Esophagus muscularis mucosa (tissue), 4 donors: ENCODE results near the gene ANKRD34A. TPM values are rescaled to one million over a fixed set of nuclear protein-coding genes. Genes with fewer than 3 reads are reported as not detected.
A peak's percentile ranks its signal among the peaks of the same experiment; 100 is the strongest.

Experiments used
- DNase-seq: peaks from one replicate; pipeline ENCODE4 v3.0.0-alpha.2; 2017; ENCODE audit errors: extremely low spot score
- H3K27ac ChIP-seq, 4 donors: fragments of 200-600 bp; sonication (generic); replicated peaks in 1 of 4; 1 replicate in 3 of 4; 2 replicates in 1 of 4; pipeline ENCODE4 v1.5.1; 2016 to 2019; ENCODE audit warnings: mild to moderate bottlenecking in 1 of 4
- H3K27me3 ChIP-seq, 4 donors: fragments of 200-600 bp; sonication (generic); one replicate each; pipeline versions ENCODE4 v1.5.1 to v1.6.0; 2016 to 2019
- H3K36me3 ChIP-seq, 4 donors: fragments of 200-600 bp; sonication (generic); one replicate each; pipeline ENCODE4 v1.5.1; 2016 to 2019
- H3K4me1 ChIP-seq, 4 donors: fragments of 200-600 bp; sonication (generic); one replicate each; pipeline ENCODE4 v1.5.1; 2016 to 2019
- H3K4me3 ChIP-seq, 4 donors: fragments of 200-600 bp; sonication (generic); 1 replicate in 2 of 4; 2 replicates in 2 of 4; pipeline ENCODE4 v1.5.1; 2016 to 2019; ENCODE audit warnings: mild to moderate bottlenecking in 4 of 4, moderate library complexity in 1 of 4
- H3K9me3 ChIP-seq, 4 donors: fragments of 200-600 bp; sonication (generic); 1 replicate in 3 of 4; 2 replicates in 1 of 4; pipeline ENCODE4 v1.5.1; 2016 to 2019
- EP300 ChIP-seq: sonication (generic); formaldehyde crosslinking; IDR thresholded peaks from one replicate; pipeline ENCODE4 v1.6.1; 2017; ENCODE audit warnings: antibody characterized with exemption
- POLR2A ChIP-seq: fragments of 450-650 bp; IDR thresholded peaks from one replicate; pipeline ENCODE4 v1.6.1; 2017; ENCODE audit warnings: antibody characterized with exemption, moderate library complexity, mild to moderate bottlenecking, low read depth
- POLR2AphosphoS5 ChIP-seq, 2 donors: sonication (generic); formaldehyde crosslinking; IDR thresholded peaks; one replicate each; pipeline ENCODE4 v1.6.1; 2017; ENCODE audit warnings: antibody characterized with exemption in 2 of 2
- WGBS: methylation state at CpG from one replicate; pipeline ENCODE4 v1.1.5; 2018; 5-methylcytosine and 5-hydroxymethylcytosine counted together
- intact Hi-C: fragments of 100-400 bp; cut with DNase I; formaldehyde crosslinking; loops from one replicate; pipeline ENCODE4 v1.15.1; 2023
- total RNA-seq, 4 donors: library from RNA; depleted of rRNA; stranded (reverse); fragments of >200 nt; gene quantifications; one replicate each; pipeline versions ENCODE4 v1.1.0 to v1.2.1, GENCODE V29; 2016
- TF ChIP-seq, protein P1 (sequence below), 3 experiments: fragments of 200-600 bp in 2 of 3; fragments of 450-650 bp in 1 of 3; sonication (generic) in 2 of 3; IDR thresholded peaks; one replicate each; pipeline ENCODE4 v1.5.1; 2017 to 2019; ENCODE audit warnings: antibody characterized with exemption in 3 of 3, mild to moderate bottlenecking in 2 of 3, moderate library complexity in 1 of 3

Gene ANKRD34A
- total RNA-seq, 4 donors from 2014 or later, result 0.66 to 1.7 (median 1.3) TPM

DNA sequence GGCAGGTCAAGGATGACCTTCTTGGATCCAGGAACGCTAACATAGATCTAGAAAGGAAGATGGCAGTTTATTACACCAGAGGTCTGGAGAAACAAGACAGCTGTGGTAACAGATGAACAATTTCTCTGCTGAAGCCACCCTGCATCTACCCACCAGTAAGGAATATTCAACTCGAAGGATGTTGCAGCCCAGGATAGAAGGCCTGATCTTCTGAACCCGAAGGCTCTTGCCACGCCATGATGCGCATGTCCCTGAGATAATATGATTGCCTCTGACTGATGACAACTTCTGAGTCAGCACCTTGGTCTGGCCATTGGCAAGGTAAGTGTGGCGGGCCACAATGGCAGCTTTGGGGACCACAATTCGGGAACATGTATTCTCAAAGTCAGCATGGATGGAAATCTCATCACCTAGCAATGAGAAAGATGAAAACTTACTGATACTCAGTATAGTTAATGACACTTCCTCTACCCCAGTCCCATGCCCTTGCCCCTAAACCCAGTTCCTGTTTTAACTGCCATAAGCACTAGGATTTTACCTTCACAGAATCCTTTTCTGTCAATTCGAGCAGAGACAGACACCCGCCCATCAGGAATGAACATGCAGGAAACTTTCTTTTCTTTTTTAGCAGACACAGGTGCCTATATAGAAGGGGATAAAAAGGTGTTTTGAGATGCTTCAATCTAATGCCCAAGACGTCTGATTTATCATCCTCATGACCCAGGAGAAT lies 30.2 kb upstream of the ANKRD34A start:
- intact Hi-C loops, result no loop called here
- no peak for DNase-seq
- TF ChIP-seq EP300 (no peak), POLR2AphosphoS5 (IDR thresholded peaks at IDR 0.05) (peak in 1 of 2 donors; percentile 82)
- peak overlapping the region; percentile 70 to 85 (median 80) for H3K4me3 ChIP-seq
- peaks cover 25 to 52% (median 42%) of the 10 kb centered on the region in 4 donors for H3K4me1 ChIP-seq
- no peaks in the 10 kb centered on the region for H3K27me3 ChIP-seq
- 4% methylated on average over 10 of the region's 10 CpGs for WGBS
- peak overlapping the region; percentile 94 to 96 (median 96) for H3K27ac ChIP-seq
- no peaks in the 10 kb centered on the region for H3K9me3 ChIP-seq
- peaks cover 31 to 43% (median 36%) of the 10 kb centered on the region in 4 donors for H3K36me3 ChIP-seq

DNA sequence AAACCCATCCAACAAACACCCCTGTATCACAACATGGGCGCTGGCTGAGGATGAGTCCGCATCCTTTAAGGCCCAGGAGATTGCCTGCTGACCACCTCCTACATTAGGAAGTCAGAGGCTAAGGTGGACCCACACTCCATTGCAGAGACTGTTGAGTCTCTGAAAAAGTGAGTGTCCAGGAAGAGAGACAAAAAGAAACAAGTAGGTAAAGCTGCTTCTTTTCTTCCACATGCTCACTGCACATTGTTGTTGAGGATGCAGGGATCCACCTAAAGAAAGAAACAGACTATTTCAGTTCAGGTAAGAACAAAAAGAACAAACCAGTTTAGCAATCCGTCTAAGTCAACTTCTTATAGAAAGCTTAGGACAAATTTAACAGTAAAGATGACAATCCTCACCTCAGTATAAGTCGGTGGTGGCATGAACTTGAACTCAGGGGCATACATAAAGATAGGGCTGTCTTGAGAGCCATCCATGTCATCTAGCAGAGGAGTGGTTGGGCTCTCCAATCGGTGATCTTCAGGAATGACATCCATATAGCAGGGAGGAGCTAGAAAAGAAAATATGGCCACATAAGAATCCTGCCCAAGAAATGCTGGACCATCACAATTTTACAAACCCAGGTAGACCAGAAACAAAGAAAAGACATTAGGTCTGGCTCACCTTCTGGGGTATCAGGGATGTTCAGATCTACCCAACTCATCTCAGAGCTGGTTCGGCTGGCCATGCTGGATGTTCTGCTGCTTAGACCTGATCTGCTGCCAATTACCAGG lies 29.4 kb upstream of the ANKRD34A start:
- H3K27me3 ChIP-seq, result no peaks in the 10 kb centered on the region
- peak overlapping the region; percentile 94 to 96 (median 96) for H3K27ac ChIP-seq
- H3K9me3 ChIP-seq, result no peaks in the 10 kb centered on the region
- 10% methylated on average over 6 of the region's 6 CpGs for WGBS
- intact Hi-C loops, result no loop called here
- peak overlapping the region; percentile 70 to 85 (median 80) for H3K4me3 ChIP-seq
- no peak for DNase-seq
- peaks cover 18 to 44% (median 36%) of the 10 kb centered on the region in 4 donors for H3K4me1 ChIP-seq
- peaks cover 31 to 43% (median 36%) of the 10 kb centered on the region in 4 donors for H3K36me3 ChIP-seq
- no peak for TF ChIP-seq EP300
- TF ChIP-seq, protein P1, sequence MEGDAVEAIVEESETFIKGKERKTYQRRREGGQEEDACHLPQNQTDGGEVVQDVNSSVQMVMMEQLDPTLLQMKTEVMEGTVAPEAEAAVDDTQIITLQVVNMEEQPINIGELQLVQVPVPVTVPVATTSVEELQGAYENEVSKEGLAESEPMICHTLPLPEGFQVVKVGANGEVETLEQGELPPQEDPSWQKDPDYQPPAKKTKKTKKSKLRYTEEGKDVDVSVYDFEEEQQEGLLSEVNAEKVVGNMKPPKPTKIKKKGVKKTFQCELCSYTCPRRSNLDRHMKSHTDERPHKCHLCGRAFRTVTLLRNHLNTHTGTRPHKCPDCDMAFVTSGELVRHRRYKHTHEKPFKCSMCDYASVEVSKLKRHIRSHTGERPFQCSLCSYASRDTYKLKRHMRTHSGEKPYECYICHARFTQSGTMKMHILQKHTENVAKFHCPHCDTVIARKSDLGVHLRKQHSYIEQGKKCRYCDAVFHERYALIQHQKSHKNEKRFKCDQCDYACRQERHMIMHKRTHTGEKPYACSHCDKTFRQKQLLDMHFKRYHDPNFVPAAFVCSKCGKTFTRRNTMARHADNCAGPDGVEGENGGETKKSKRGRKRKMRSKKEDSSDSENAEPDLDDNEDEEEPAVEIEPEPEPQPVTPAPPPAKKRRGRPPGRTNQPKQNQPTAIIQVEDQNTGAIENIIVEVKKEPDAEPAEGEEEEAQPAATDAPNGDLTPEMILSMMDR (IDR thresholded peaks at IDR 0.05), result no peak
- no peak for TF ChIP-seq POLR2A
- peak in 1 of 2 donors; percentile 35 for TF ChIP-seq POLR2AphosphoS5 (IDR thresholded peaks at IDR 0.05)

DNA sequence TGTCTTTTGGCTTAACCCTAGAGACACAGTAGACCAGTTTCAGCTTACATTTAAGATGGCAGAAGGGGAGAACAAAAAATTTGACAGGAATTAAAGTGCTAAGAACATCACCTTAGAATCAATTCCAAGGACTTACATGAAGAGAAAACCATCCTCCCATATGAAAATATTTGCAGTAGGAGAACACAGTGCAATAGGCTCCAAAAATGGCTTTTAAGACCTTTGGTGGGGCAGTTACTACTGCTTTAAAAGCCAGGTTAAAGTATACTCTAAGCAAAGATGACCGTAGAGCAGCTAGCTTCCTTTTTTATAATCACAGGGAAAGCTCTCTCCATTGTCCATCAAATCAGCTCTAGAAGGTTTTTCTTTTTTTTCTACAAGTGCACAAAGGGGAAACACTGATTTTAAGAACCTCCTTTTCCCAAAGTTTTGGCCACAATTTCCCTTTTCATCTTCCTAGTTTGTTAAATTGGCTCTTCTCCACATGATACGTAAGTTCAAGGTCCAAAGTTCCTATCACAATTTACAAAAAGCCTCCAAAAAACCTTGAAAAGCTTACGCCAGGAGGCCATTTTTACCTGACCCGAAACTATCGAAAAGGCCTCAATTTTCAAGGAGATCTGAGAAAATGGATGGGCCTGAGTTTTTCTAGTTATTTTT lies 28.7 kb upstream of the ANKRD34A start:
- Histone ChIP-seq H3K4me3 (peak overlapping the region; percentile 70 to 85 (median 80)), H3K4me1 (peaks cover 13 to 38% (median 31%) of the 10 kb centered on the region in 4 donors), H3K9me3 (no peaks in the 10 kb centered on the region), H3K36me3 (peaks cover 31 to 43% (median 36%) of the 10 kb centered on the region in 4 donors), H3K27me3 (no peaks in the 10 kb centered on the region), H3K27ac (peak overlapping the region; percentile 94 to 96 (median 96))
- no peak for DNase-seq
- WGBS, result 24% methylated on average over 5 of the region's 5 CpGs
- intact Hi-C loops, result no loop called here
- TF ChIP-seq, protein P1 (IDR thresholded peaks at IDR 0.05), result no peak
- TF ChIP-seq POLR2A, result no peak
- no peak for TF ChIP-seq POLR2AphosphoS5 (IDR thresholded peaks at IDR 0.05)
- TF ChIP-seq EP300, result no peak

DNA sequence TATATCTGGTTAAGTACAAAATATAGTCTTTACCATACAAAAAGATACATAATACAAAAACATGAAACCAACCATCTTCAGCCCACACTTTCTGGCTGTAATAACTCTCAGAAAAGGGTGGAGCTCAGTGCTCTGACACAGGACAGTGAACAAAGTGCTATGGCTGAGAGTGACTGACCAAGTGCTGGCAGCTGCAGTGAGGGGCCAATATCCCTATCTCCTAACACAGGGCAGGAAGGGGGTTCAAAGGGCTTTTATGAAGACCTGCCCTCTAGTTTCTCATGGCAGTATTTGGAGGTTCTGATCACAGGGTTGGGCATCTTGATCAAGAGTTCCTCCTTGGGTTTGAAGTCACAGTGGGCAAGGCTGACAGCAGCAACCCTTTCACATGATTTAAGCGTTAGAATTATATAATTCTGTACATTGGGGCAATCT lies 28.1 kb upstream of the ANKRD34A start:
- no peak for TF ChIP-seq POLR2A
- peak in 1 of 2 donors; percentile 50 for TF ChIP-seq POLR2AphosphoS5 (IDR thresholded peaks at IDR 0.05)
- intact Hi-C loops, result no loop called here
- H3K27ac ChIP-seq, result peak overlapping the region; percentile 94 to 96 (median 96)
- 44% methylated on average over 1 of the region's 1 CpG for WGBS
- H3K4me1 ChIP-seq, result peaks cover 13 to 43% (median 29%) of the 10 kb centered on the region in 4 donors
- DNase-seq, result no peak
- H3K9me3 ChIP-seq, result no peaks in the 10 kb centered on the region
- peaks cover 31 to 43% (median 36%) of the 10 kb centered on the region in 4 donors for H3K36me3 ChIP-seq
- H3K27me3 ChIP-seq, result no peaks in the 10 kb centered on the region
- H3K4me3 ChIP-seq, result peak overlapping the region; percentile 70 to 85 (median 80)

DNA sequence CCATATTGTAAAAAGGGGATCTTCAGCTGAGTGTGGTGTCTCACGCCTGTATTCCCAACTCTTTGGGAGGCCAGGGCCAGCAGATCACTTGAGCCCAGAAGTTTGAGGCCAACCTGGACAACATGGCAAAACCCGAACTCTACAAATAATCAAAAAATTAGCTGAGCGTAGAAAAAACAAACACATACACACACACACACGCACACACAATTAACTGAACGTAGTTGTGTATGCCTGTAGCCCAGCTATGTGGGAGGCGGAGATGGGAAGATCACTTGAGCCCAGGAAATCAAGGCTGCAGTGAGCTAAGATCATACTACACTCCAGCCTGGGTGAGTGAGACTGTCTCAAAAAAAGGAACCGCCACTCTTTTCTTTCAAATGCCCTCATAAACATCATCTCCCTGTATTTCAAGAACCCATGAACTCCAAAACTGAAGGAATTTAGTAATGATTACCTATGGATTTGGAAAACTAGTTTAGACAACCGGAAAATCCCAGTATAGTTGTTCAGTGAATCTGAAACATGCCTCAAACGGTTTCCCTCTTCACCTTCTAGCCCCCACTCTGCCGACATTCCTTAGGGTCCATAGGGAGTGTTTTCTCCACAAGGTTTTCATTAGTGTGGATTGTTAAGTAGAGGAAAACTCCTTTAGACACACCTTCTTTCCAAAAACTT lies 27.5 kb upstream of the ANKRD34A start:
- WGBS, result 54% methylated on average over 10 of the region's 10 CpGs
- intact Hi-C loops, result no loop called here
- TF ChIP-seq POLR2AphosphoS5 (IDR thresholded peaks at IDR 0.05), result peak in 1 of 2 donors; percentile 63
- TF ChIP-seq, protein P1 (IDR thresholded peaks at IDR 0.05), result no peak
- Histone ChIP-seq H3K4me3 (peak overlapping the region; percentile 70 to 85 (median 80)), H3K9me3 (no peaks in the 10 kb centered on the region), H3K4me1 (peaks cover 16 to 49% (median 31%) of the 10 kb centered on the region in 4 donors), H3K27me3 (no peaks in the 10 kb centered on the region), H3K27ac (peak overlapping the region; percentile 94 to 96 (median 96)), H3K36me3 (peaks cover 31 to 43% (median 36%) of the 10 kb centered on the region in 4 donors)
- no peak for DNase-seq
